ENCODE results near the gene DNAJB13. TPM values are rescaled to one million over a fixed set of nuclear protein-coding genes. Genes with fewer than 3 reads are reported as not detected.

Gene DNAJB13
- total and polyA plus RNA-seq, 2 of the 13 experiments (the other 11 are each of a cell fraction or from before 2014, with no cell fraction given): 2.3 TPM; not detected in 1

DNA sequence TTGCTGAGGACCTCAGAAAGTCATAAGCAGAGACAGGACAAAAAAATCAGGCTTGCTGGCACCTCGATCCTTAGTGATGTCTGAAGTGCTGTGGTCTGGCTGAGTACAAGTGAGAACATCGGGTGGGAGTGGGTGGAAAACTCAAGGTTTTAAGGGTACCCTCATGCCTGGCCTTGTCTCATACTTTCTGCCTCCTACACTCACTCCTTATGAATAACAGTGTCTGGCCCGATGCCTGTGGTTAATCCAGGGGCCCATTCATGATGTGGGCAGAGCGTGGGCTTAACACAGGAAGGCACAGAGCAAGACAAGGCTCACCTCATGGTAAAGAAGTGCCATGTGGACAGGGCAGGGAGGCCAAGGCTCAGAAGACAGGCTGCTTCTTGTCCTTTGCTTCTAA lies 69.0 kb downstream of the DNAJB13 start:
- intact Hi-C loops (cut with micrococcal nuclease; ENCODE audit: unreplicated experiment) (no loop called here), in situ Hi-C loops (cut with HindIII; ENCODE audit: extremely low pct_ligation_motif_present, low pct_unique_long_range_greater_than_20kb) (no loop called here)
- Histone ChIP-seq H4K20me1 (ENCODE audit: insufficient read depth, low read length) (no peaks in the 10 kb centered on the region), H3K9me3 (ENCODE audit: low read length) (no peaks in the 10 kb centered on the region), H3K9ac (ENCODE audit: insufficient read depth, low read depth, low read length) (no peak overlapping the region), H3K36me3 (replicated peaks in 1 of 2; ENCODE audit: control insufficient read depth in 1 of 2, insufficient read depth in 2 of 2, low read length in 2 of 2) (no peaks in the 10 kb centered on the region; a peak in 1 of 5 replicates), H3K4me1 (ENCODE audit: insufficient read depth, low read length) (peaks cover 42% of the 10 kb centered on the region), H3K4me3 (replicated peaks in 1 of 3; ENCODE audit: insufficient read depth in 1 of 3, low read depth in 2 of 3, low read length in 3 of 3) (no peak overlapping the region), H3K79me2 (ENCODE audit: insufficient read depth, low read length) (no peaks in the 10 kb centered on the region), H3K27ac (ENCODE audit: extremely low read length, insufficient read depth, low read length) (peak overlapping the region; percentile 92), H2AFZ (ENCODE audit: low read length) (no peak overlapping the region), H3K4me2 (ENCODE audit: low read depth, low read length) (no peak overlapping the region), H3K27me3 (ENCODE audit: control insufficient read depth in 1 of 2, insufficient read depth in 2 of 2, low read length in 2 of 2) (no peaks in the 10 kb centered on the region)
- no peak for DNase-seq (ENCODE audit: low spot score)
- ChIA-PET POLR2A (interaction anchor here (0.6 to 2.0 kb wide), 7 partner anchors 12 to 150 kb away, joined by 3 to 32 read pairs (median 3); partner anchors contain the start of gene UCP2), CTCF (ENCODE audit: low intra/inter-chr PET ratio, low total read pairs) (no interaction called here)
- FAIRE-seq: no peak
- 98% methylated on average over 4 of the region's 4 CpGs for WGBS (ENCODE audit: low lambda C conversion rate)
- TF ChIP-seq SP140L (CRISPR knock-in tag; IDR thresholded peaks at IDR 0.05; ENCODE audit: borderline replicate concordance) (no peak), HES4 (CRISPR knock-in tag; IDR thresholded peaks at IDR 0.05; ENCODE audit: borderline replicate concordance) (no peak), CEBPZ (IDR thresholded peaks at IDR 0.05; ENCODE audit: low read length) (no peak), XBP1 (CRISPR knock-in tag; IDR thresholded peaks at IDR 0.05) (no peak), FOXJ3 (CRISPR knock-in tag; IDR thresholded peaks at IDR 0.05; ENCODE audit: borderline replicate concordance) (no peak), ZNF138 (CRISPR knock-in tag; IDR thresholded peaks at IDR 0.05; ENCODE audit: low read depth) (no peak), ZNF20 (CRISPR knock-in tag; IDR thresholded peaks at IDR 0.05) (no peak), TARDBP (CRISPR knock-in tag; IDR thresholded peaks at IDR 0.05) (no peak), ZNF572 (CRISPR knock-in tag; IDR thresholded peaks at IDR 0.05) (no peak), NAIF1 (CRISPR knock-in tag; IDR thresholded peaks at IDR 0.05; ENCODE audit: borderline replicate concordance) (no peak), SMAD9 (CRISPR knock-in tag; IDR thresholded peaks at IDR 0.05) (no peak), ZNF550 (CRISPR knock-in tag; IDR thresholded peaks at IDR 0.05; ENCODE audit: borderline replicate concordance) (no peak), ZNF558 (CRISPR knock-in tag; IDR thresholded peaks at IDR 0.05; ENCODE audit: borderline replicate concordance) (no peak), SATB2 (CRISPR knock-in tag; IDR thresholded peaks at IDR 0.05) (no peak), ZNF121 (CRISPR knock-in tag; IDR thresholded peaks at IDR 0.05) (no peak)
- TF ChIP-seq, protein P1, sequence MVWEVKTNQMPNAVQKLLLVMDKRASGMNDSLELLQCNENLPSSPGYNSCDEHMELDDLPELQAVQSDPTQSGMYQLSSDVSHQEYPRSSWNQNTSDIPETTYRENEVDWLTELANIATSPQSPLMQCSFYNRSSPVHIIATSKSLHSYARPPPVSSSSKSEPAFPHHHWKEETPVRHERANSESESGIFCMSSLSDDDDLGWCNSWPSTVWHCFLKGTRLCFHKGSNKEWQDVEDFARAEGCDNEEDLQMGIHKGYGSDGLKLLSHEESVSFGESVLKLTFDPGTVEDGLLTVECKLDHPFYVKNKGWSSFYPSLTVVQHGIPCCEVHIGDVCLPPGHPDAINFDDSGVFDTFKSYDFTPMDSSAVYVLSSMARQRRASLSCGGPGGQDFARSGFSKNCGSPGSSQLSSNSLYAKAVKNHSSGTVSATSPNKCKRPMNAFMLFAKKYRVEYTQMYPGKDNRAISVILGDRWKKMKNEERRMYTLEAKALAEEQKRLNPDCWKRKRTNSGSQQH (CRISPR knock-in tag; IDR thresholded peaks at IDR 0.05; ENCODE audit: low read depth): no peak
- ATAC-seq: no peak
- BruUV-seq (replicated peaks): no TSS peak

Data from HepG2 (cell line).